Lower lobe of right lung (tissue), 2 donors: ENCODE results near the gene DBT. TPM values are rescaled to one million over a fixed set of nuclear protein-coding genes. Genes with fewer than 3 reads are reported as not detected.
"Not testable (repeated sequence)": the region's sequence is repeated elsewhere in the genome, so short reads cannot be mapped to it uniquely, and the experiment has no call there.

Experiments used
- ATAC-seq, 2 donors: fragments of 200-7000 bp; cut with Tn5 transposase; one replicate each; pipeline ENCODE4 v1.9.1; 2020 to 2022; ENCODE audit warnings: mild to moderate bottlenecking in 2 of 2, moderate library complexity in 2 of 2
- DNase-seq: peaks from one replicate; pipeline ENCODE4 v3.0.0-alpha.2; 2020
- H3K27ac ChIP-seq: fragments of 200-600 bp; one replicate; pipeline ENCODE4 v1.8.0; 2022
- H3K27me3 ChIP-seq: fragments of 200-600 bp; one replicate; pipeline ENCODE4 v1.8.0; 2022; ENCODE audit warnings: low read depth
- H3K36me3 ChIP-seq: fragments of 200-600 bp; one replicate; pipeline ENCODE4 v1.8.0; 2022; ENCODE audit warnings: mild to moderate bottlenecking
- H3K4me1 ChIP-seq: fragments of 200-600 bp; one replicate; pipeline ENCODE4 v1.8.0; 2022
- H3K4me3 ChIP-seq: fragments of 200-600 bp; one replicate; pipeline ENCODE4 v1.8.0; 2022; ENCODE audit warnings: mild to moderate bottlenecking
- H3K9me3 ChIP-seq: fragments of 200-600 bp; one replicate; pipeline ENCODE4 v1.8.0; 2022
- CTCF ChIP-seq: fragments of 200-600 bp; IDR thresholded peaks from one replicate; pipeline ENCODE4 v1.8.0; 2022; ENCODE audit warnings: antibody characterized with exemption, mild to moderate bottlenecking
- intact Hi-C: fragments of 100-400 bp; cut with DNase I; formaldehyde crosslinking; loops from one replicate; pipeline ENCODE4 v1.11.0; 2022
- total RNA-seq: library from RNA; stranded (reverse); fragmentation: NEBNext Ultra II Directional; extraction: Animal tissue kit (Norgen Biotek cat#: 25700); gene quantifications from one replicate; pipeline ENCODE4 v1.2.1, GENCODE V29; 2021
- donor health status: DM: no; HTN: yes; CAD: no; lungs with severe emphysema.

Gene DBT
- total RNA-seq, 1 donor from 2014 or later: 17.4 TPM

GRCh38 chr1:100219883-100220282 lies 29.8 kb downstream of the DBT start:
- no peaks in the 10 kb centered on the region for H3K4me1 ChIP-seq
- H3K27me3 ChIP-seq: no peaks in the 10 kb centered on the region
- no peak overlapping the region for H3K4me3 ChIP-seq
- ATAC-seq (no peak), DNase-seq (no peak)
- no peak for TF ChIP-seq CTCF
- intact Hi-C loops: no loop called here
- H3K36me3 ChIP-seq: peaks cover 33% of the 10 kb centered on the region
- no peak overlapping the region for H3K27ac ChIP-seq
- H3K9me3 ChIP-seq: no peaks in the 10 kb centered on the region

- Histone ChIP-seq H3K4me3 (no peak overlapping the region), H3K27ac (no peak overlapping the region), H3K9me3 (no peaks in the 10 kb centered on the region), H3K36me3 (peaks cover 37% of the 10 kb centered on the region), H3K4me1 (no peaks in the 10 kb centered on the region), H3K27me3 (no peaks in the 10 kb centered on the region)
- DNase-seq: no peak
- intact Hi-C loops: no loop called here
- no peak for ATAC-seq
- no peak for TF ChIP-seq CTCF
Measured at GRCh38 chr1:100219457-100219856, 30.2 kb downstream of the DBT start.

GRCh38 chr1:100217834-100218233 lies 31.8 kb downstream of the DBT start:
- intact Hi-C loops: no loop called here
- no peaks in the 10 kb centered on the region for H3K9me3 ChIP-seq
- H3K27ac ChIP-seq: no peak overlapping the region

GRCh38 chr1:100215101-100215500 lies 34.5 kb downstream of the DBT start:
- H3K36me3 ChIP-seq: peaks cover 74% of the 10 kb centered on the region
- no peaks in the 10 kb centered on the region for H3K9me3 ChIP-seq
- no peak overlapping the region for H3K4me3 ChIP-seq
- no peak for DNase-seq
- H3K27me3 ChIP-seq: no peaks in the 10 kb centered on the region
- intact Hi-C loops: no loop called here
- no peak overlapping the region for H3K27ac ChIP-seq
- ATAC-seq: no peak
- H3K4me1 ChIP-seq: no peaks in the 10 kb centered on the region
- TF ChIP-seq CTCF: no peak

More at GRCh38 chr1:100217834-100218233, 31.8 kb downstream of the DBT start:
- Histone ChIP-seq H3K36me3 (peaks cover 53% of the 10 kb centered on the region), H3K27me3 (no peaks in the 10 kb centered on the region), H3K4me3 (no peak overlapping the region), H3K4me1 (no peaks in the 10 kb centered on the region)
- ATAC-seq: peak in 1 of 2 donors; percentile 59
- no peak for DNase-seq
- TF ChIP-seq CTCF: no peak

GRCh38 chr1:100213141-100213540 lies 36.5 kb downstream of the DBT start:
- H3K27me3 ChIP-seq: no peaks in the 10 kb centered on the region
- no peak for TF ChIP-seq CTCF
- H3K4me1 ChIP-seq: no peaks in the 10 kb centered on the region
- intact Hi-C loops: no loop called here
- H3K27ac ChIP-seq: no peak overlapping the region
- ATAC-seq (no peak), DNase-seq (no peak)
- H3K4me3 ChIP-seq: no peak overlapping the region
- no peaks in the 10 kb centered on the region for H3K9me3 ChIP-seq
- peaks cover 89% of the 10 kb centered on the region for H3K36me3 ChIP-seq

GRCh38 chr1:100206301-100206700 lies 43.3 kb downstream of the DBT start:
- Histone ChIP-seq H3K9me3 (peaks cover 4% of the 10 kb centered on the region), H3K27me3 (no peaks in the 10 kb centered on the region), H3K36me3 (peaks cover 64% of the 10 kb centered on the region), H3K27ac (no peak overlapping the region), H3K4me1 (no peaks in the 10 kb centered on the region), H3K4me3 (no peak overlapping the region)
- intact Hi-C loops: no loop called here
- ATAC-seq (no peak), DNase-seq (no peak)
- no peak for TF ChIP-seq CTCF

GRCh38 chr1:100205593-100205992 lies 44.0 kb downstream of the DBT start:
- intact Hi-C loops, H3K9me3 ChIP-seq, ATAC-seq, H3K27me3 ChIP-seq, H3K4me1 ChIP-seq, H3K4me3 ChIP-seq, DNase-seq, H3K27ac ChIP-seq: not testable (repeated sequence)
- peaks cover 64% of the 10 kb centered on the region for H3K36me3 ChIP-seq

- intact Hi-C loops, H3K4me3 ChIP-seq, H3K4me1 ChIP-seq, H3K27me3 ChIP-seq, H3K27ac ChIP-seq, H3K9me3 ChIP-seq, ATAC-seq, DNase-seq: not testable (repeated sequence)
- peaks cover 66% of the 10 kb centered on the region for H3K36me3 ChIP-seq
Measured at GRCh38 chr1:100205103-100205502, 44.5 kb downstream of the DBT start.
